Measurements from ENCODE around the gene IER5.

- TF ChIP-seq CTCF (IDR thresholded peaks at IDR 0.05) (no peak), POLR2A (IDR thresholded peaks at IDR 0.05) (no peak)
These were observed 14.9 kb downstream of the IER5 start for GRCh38 chr1:181103399-181103798.

Measured in Peyer's patch (tissue), 4 donors.